SU-DHL-6 (cell line): Measurements from ENCODE around the gene CDC42BPG.

Experiments
- H2AFZ ChIP-seq: fragments of 200-600 bp; sonication (generic); 2 replicates; pipeline ENCODE4 v1.6.1; 2014; ENCODE audit warnings: low read depth, mild to moderate bottlenecking, moderate library complexity, mixed read lengths, antibody characterized with exemption, low read length; ENCODE audit not compliant: severe bottlenecking
- H3F3A ChIP-seq: fragments of 200-600 bp; shearing (Covaris generic); 2 replicates; pipeline ENCODE4 v1.6.0; 2016; ENCODE audit warnings: antibody characterized with exemption, mild to moderate bottlenecking; ENCODE audit not compliant: insufficient read depth
- H3K27ac ChIP-seq: fragments of 200-600 bp; sonication (generic); 2 replicates; pipeline ENCODE4 v1.5.1; 2016; ENCODE audit warnings: low read depth, mild to moderate bottlenecking, low read length, moderate library complexity, mixed read lengths
- H3K27me3 ChIP-seq: fragments of 200-600 bp; sonication (generic), shearing (Covaris generic); 2 replicates; pipeline ENCODE4 v1.6.0; 2014; ENCODE audit warnings: mild to moderate bottlenecking, low read length
- H3K36me3 ChIP-seq: fragments of 200-600 bp; sonication (generic); 2 replicates; pipeline ENCODE4 v1.6.1; 2014; ENCODE audit warnings: mild to moderate bottlenecking, low read length, mixed read lengths
- H3K4me2 ChIP-seq: fragments of 300-600, 200-600 bp; shearing (Covaris generic), sonication (generic); 2 replicates; pipeline ENCODE4 v1.6.0; 2014; ENCODE audit warnings: low read length, low read depth, mild to moderate bottlenecking; ENCODE audit not compliant: poor library complexity, severe bottlenecking
- H3K4me3 ChIP-seq: fragments of 200-600 bp; sonication (generic); 2 replicates; pipeline ENCODE4 v1.5.1; 2014; ENCODE audit warnings: antibody characterized with exemption, low read length, mild to moderate bottlenecking, mixed read lengths; ENCODE audit not compliant: insufficient read depth, poor library complexity, severe bottlenecking
- H3K79me2 ChIP-seq: fragments of 200-600 bp; sonication (generic); 2 replicates; pipeline ENCODE4 v1.6.1; 2014; ENCODE audit warnings: mild to moderate bottlenecking, low read length, moderate library complexity; ENCODE audit not compliant: insufficient read depth
- H3K9ac ChIP-seq: fragments of 200-600 bp; sonication (generic); 2 replicates; pipeline ENCODE4 v1.7.0; 2014; ENCODE audit warnings: mild to moderate bottlenecking, low read length
- H3K9me2 ChIP-seq: fragments of 200-600 bp; sonication (generic); replicated peaks from 2 replicates; pipeline ENCODE4 v1.6.1; 2014; ENCODE audit warnings: low read length; ENCODE audit not compliant: insufficient read depth
- H3K9me3 ChIP-seq: fragments of 200-600 bp; sonication (generic); 2 replicates; pipeline ENCODE4 v1.6.1; 2014; ENCODE audit warnings: low read length, mixed read lengths; ENCODE audit not compliant: insufficient read depth
- H4K20me1 ChIP-seq: fragments of 200-600 bp; sonication (generic); 2 replicates; pipeline ENCODE4 v1.6.1; 2014; ENCODE audit warnings: low read depth, mild to moderate bottlenecking, antibody characterized with exemption, low read length, moderate library complexity, mixed read lengths
- CTCF ChIP-seq: fragments of 200-600 bp; sonication (generic); IDR thresholded peaks from one replicate; pipeline ENCODE4 v1.5.1; 2017; ENCODE audit warnings: antibody characterized with exemption, mild to moderate bottlenecking, low read length, moderate library complexity; ENCODE audit not compliant: insufficient read depth, poor library complexity, severe bottlenecking
- EZH2phosphoT487 ChIP-seq: fragments of 200-600 bp; sonication (generic), shearing (Covaris generic); conservative IDR thresholded peaks from 2 replicates; pipeline ENCODE4 v1.6.1; 2018; ENCODE audit warnings: mild to moderate bottlenecking, antibody characterized with exemption, low read length, moderate library complexity, mixed read lengths

CDC42BPG gene

GRCh38 chr11:64801158-64801464, 43.3 kb downstream of the CDC42BPG start:
- TF ChIP-seq CTCF (no peak), EZH2phosphoT487 (no peak)
- Histone ChIP-seq H4K20me1 (no peaks in the 10 kb centered on the region), H3K9me2 (no peaks in the 10 kb centered on the region), H3K79me2 (no peaks in the 10 kb centered on the region), H2AFZ (no peak overlapping the region), H3K36me3 (no peaks in the 10 kb centered on the region), H3K9me3 (no peaks in the 10 kb centered on the region), H3K27ac (peak overlapping the region; percentile 80), H3F3A (0 out of 2 replicates have a peak, but pooled peaks cover 15% of the 10 kb centered on the region), H3K4me3 (no peak overlapping the region), H3K27me3 (no peaks in the 10 kb centered on the region), H3K9ac (peak overlapping the region; percentile 59), H3K4me2 (peak overlapping the region; percentile 62)

GRCh38 chr11:64800303-64801157, 43.9 kb downstream of the CDC42BPG start:
- no peaks in the 10 kb centered on the region for H4K20me1 ChIP-seq
- peak overlapping the region; percentile 5; the same call in 1 of the 2 replicates for H3K9ac ChIP-seq
- peak overlapping the region; percentile 62 for H3K4me2 ChIP-seq
- H3K9me2 ChIP-seq = no peaks in the 10 kb centered on the region
- H3K27ac ChIP-seq = peak overlapping the region; percentile 80
- 0 out of 2 replicates have a peak, but pooled peaks cover 15% of the 10 kb centered on the region for H3F3A ChIP-seq
- no peak overlapping the region for H2AFZ ChIP-seq
- H3K9me3 ChIP-seq = no peaks in the 10 kb centered on the region
- TF ChIP-seq CTCF = no peak
- no peak for TF ChIP-seq EZH2phosphoT487
- H3K79me2 ChIP-seq = no peaks in the 10 kb centered on the region
- no peak overlapping the region for H3K4me3 ChIP-seq
- H3K27me3 ChIP-seq = no peaks in the 10 kb centered on the region
- H3K36me3 ChIP-seq = no peaks in the 10 kb centered on the region

- H3K4me3 ChIP-seq = no peak overlapping the region
- H3K36me3 ChIP-seq = no peaks in the 10 kb centered on the region
- no peak overlapping the region for H2AFZ ChIP-seq
- no peaks in the 10 kb centered on the region for H3K79me2 ChIP-seq
- H3K9me2 ChIP-seq = no peaks in the 10 kb centered on the region
- H3K27ac ChIP-seq = peak overlapping the region; percentile 44
- H3K4me2 ChIP-seq = peak overlapping the region; percentile 62
- TF ChIP-seq CTCF (no peak), EZH2phosphoT487 (no peak)
- H3K9ac ChIP-seq = 0 out of 2 replicates have a peak overlapping the region, but pooled peaks have one; percentile 5
- 0 out of 2 replicates have a peak, but pooled peaks cover 15% of the 10 kb centered on the region for H3F3A ChIP-seq
- no peaks in the 10 kb centered on the region for H4K20me1 ChIP-seq
- no peaks in the 10 kb centered on the region for H3K27me3 ChIP-seq
- no peaks in the 10 kb centered on the region for H3K9me3 ChIP-seq
These were observed 44.7 kb downstream of the CDC42BPG start for GRCh38 chr11:64799623-64800302.
